ENCODE measurements around the gene EMSY.

Gene EMSY

GRCh38 chr11:76599041-76600013 is 154.5 kb downstream of the EMSY start:
- DNase-seq (ENCODE audit: low read depth), result no peak
- peak; percentile 11 for TF ChIP-seq CTCF (conservative IDR thresholded peaks at IDR 0.05; ENCODE audit: low read depth, low read length)
- no peak overlapping the region for H3K4me3 ChIP-seq (ENCODE audit: low read length)

GRCh38 chr11:76600124-76600655 is 155.4 kb downstream of the EMSY start:
- no peak for TF ChIP-seq CTCF (conservative IDR thresholded peaks at IDR 0.05; ENCODE audit: low read depth, low read length)
- no peak overlapping the region for H3K4me3 ChIP-seq (ENCODE audit: low read length)
- no peak for DNase-seq (ENCODE audit: low read depth)

- TF ChIP-seq CTCF (conservative IDR thresholded peaks at IDR 0.05; ENCODE audit: low read depth, low read length), result no peak
- H3K4me3 ChIP-seq (ENCODE audit: low read length), result no peak overlapping the region
- no peak for DNase-seq (ENCODE audit: low read depth)
These were observed 156.5 kb downstream of the EMSY start for GRCh38 chr11:76601272-76601671.

- TF ChIP-seq CTCF (conservative IDR thresholded peaks at IDR 0.05; ENCODE audit: low read depth, low read length), result no peak
- no peak for DNase-seq (ENCODE audit: low read depth)
- H3K4me3 ChIP-seq (ENCODE audit: low read length), result no peak overlapping the region
These were observed 156.9 kb downstream of the EMSY start for GRCh38 chr11:76601724-76602123.

- DNase-seq (ENCODE audit: low read depth), result no peak
- no peak overlapping the region for H3K4me3 ChIP-seq (ENCODE audit: low read length)
These were observed 157.6 kb downstream of the EMSY start for GRCh38 chr11:76602431-76602861.

More at GRCh38 chr11:76602431-76602861, 157.6 kb downstream of the EMSY start:
- TF ChIP-seq CTCF (conservative IDR thresholded peaks at IDR 0.05; ENCODE audit: low read depth, low read length), result no peak

Data from retinal pigment epithelial cell (primary cell).